ENCODE measurements around the gene ACOT13.

DNA sequence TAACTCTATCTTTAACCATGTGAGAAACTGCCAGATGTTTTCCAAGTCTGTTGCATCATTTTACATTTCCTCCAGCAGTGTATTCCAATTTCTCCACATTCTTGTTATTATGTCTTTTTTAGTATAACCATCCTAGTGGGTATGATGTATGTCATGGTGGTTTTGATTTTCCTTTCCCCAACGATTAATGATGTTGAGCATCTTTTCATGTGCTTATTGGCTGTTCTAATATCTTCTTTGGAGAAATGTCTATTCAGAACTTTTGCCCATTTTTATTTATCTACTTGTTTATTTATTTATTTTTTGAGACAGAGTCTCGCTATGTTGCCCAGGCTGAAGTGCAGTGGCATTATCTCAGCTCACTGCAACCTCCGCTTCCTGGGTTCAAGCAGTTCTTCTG lies 56.4 kb downstream of the ACOT13 start:
- no peak for TF ChIP-seq JUN (IDR thresholded peaks at IDR 0.05; ENCODE audit: low read depth, low read length)
- no peak for TF ChIP-seq RNF2 (IDR thresholded peaks at IDR 0.05; ENCODE audit: borderline replicate concordance, low read depth, low read length, missing control alignments, poor library complexity, severe bottlenecking)
- TF ChIP-seq ASH2L (IDR thresholded peaks at IDR 0.05; ENCODE audit: low read length): no peak
- TF ChIP-seq TCF12 (IDR thresholded peaks at IDR 0.05; ENCODE audit: low read depth, low read length): no peak
- no peak for TF ChIP-seq RFX5 (IDR thresholded peaks at IDR 0.05; ENCODE audit: borderline replicate concordance, low read depth, low read length)
- TF ChIP-seq HDAC6 (IDR thresholded peaks at IDR 0.05; ENCODE audit: low read depth, low read length): no peak
- no peak for TF ChIP-seq CBX5 (IDR thresholded peaks at IDR 0.05; ENCODE audit: low read depth, low read length)
